AG10803 (cell line): Measurements from ENCODE around the gene SLC17A9.
"Not testable (repeated sequence)": the region's sequence is repeated elsewhere in the genome, so short reads cannot be mapped to it uniquely, and the experiment has no call there.

Source experiments
- DNase-seq: peaks from one replicate; pipeline ENCODE4 v3.0.0; 2010; ENCODE audit warnings: low read depth
- H3K4me3 ChIP-seq: 2 replicates; pipeline ENCODE4 v1.5.1; 2011; ENCODE audit warnings: mild to moderate bottlenecking, low read length, control low read depth
- TF ChIP-seq, protein P1 (sequence below): conservative IDR thresholded peaks from 2 replicates; pipeline ENCODE4 v1.5.1; 2011; ENCODE audit warnings: mild to moderate bottlenecking, low read length, control low read depth, inconsistent platforms

Gene SLC17A9

DNA sequence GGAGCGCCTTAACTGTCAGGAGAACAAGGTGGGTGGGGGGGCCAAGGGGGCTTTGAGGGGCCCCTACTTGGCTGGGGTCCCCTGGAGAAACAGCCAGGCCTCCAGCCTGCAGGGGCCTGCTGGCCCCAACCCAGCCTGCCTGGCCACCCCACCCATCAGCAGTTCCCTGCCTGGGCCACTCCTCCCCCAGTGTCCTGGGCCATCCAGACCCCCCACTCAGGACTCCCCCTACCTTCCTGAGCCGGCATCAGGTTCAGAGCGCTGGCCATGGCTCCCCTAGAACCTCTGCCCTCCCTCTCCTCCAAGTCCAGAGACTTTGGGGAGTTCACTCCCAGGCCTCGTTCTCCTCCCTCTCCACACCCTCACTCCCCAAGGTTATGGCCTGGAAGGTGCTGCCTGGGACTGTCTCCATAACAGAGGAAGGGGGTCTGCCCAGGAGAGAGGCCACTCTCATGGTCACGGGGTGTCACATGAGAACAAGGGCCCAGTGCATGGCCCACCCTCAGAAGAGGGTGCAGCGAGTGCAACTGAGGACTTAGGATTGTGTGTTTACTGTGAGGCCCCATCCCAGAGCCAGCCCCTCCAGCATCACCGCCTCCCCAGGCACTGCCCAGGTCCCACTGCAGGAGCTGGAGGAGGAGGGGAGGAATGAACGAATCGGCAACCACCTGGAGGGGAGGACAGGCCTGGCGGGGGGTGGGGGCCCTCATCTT is 6.0 kb downstream of the SLC17A9 start:
- TF ChIP-seq, protein P1, sequence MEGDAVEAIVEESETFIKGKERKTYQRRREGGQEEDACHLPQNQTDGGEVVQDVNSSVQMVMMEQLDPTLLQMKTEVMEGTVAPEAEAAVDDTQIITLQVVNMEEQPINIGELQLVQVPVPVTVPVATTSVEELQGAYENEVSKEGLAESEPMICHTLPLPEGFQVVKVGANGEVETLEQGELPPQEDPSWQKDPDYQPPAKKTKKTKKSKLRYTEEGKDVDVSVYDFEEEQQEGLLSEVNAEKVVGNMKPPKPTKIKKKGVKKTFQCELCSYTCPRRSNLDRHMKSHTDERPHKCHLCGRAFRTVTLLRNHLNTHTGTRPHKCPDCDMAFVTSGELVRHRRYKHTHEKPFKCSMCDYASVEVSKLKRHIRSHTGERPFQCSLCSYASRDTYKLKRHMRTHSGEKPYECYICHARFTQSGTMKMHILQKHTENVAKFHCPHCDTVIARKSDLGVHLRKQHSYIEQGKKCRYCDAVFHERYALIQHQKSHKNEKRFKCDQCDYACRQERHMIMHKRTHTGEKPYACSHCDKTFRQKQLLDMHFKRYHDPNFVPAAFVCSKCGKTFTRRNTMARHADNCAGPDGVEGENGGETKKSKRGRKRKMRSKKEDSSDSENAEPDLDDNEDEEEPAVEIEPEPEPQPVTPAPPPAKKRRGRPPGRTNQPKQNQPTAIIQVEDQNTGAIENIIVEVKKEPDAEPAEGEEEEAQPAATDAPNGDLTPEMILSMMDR: no peak
- H3K4me3 ChIP-seq: no peak overlapping the region
- DNase-seq: no peak

DNA sequence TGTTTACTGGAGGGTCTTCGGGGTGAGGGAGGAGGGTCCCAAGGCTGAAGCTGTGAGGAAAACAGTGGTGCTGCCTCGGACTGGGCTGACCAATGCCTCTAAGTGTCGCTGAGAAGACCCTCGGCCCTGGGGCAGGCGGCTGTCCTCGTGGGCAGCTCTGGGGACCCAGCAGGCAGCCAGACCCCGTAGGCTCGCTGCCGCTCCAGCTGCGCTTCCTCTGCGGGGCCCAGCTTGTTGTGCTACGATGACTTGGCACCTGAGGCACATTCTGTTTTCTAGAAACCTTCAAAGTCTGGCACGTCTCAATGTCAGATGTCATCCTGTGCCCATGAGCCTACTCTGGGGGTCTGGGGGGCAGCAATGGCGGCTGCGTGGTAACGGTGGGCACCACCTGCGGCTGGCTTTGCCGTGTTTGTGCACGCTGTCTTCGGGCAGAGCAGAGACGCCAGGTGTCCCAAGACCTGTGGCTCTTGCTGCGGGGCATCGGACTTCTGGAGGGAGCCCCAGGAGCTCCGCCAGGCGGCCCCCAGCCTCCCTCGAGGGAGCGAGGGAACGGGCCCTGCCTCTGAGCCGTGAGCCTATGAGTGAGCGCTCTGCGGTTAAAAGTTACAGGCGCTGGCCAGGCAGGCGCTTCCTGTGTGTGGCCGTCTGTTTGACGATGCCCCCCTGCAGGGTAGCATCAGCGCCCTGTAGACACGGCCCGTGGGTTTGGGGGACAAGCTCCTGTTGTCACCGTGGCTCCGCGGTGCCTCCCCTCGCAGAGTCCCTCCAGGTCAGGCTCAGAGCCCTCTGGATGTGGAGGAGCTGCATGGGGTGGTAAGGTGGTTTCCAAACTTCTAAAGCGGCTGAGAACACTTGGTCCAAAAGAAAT is 6.8 kb downstream of the SLC17A9 start:
- TF ChIP-seq, protein P1: no peak
- DNase-seq: no peak
- H3K4me3 ChIP-seq: no peak overlapping the region

DNA sequence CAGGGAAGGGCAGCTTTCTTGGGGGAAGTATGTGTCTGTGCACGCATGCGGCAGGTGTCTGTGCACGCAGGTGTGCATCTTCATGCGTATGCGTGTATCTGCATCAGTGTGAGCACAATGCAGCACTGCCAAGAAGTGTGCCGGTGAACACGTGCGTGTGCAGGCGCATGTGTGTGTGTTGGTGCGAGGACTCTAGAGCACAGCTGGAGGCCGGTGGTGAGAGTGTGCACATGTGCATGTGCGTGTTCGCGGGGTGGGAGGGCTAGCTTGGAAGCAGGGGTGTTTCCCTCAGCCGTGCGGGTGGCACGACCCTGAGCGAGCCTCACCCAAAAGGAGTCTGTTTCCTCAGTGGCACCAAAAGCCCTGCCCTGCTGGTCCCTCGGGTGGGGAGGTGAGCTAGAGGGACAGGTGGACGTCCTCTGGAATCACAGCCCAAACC is 7.5 kb downstream of the SLC17A9 start:
- TF ChIP-seq, protein P1: no peak
- DNase-seq: no peak
- H3K4me3 ChIP-seq: no peak overlapping the region

DNA sequence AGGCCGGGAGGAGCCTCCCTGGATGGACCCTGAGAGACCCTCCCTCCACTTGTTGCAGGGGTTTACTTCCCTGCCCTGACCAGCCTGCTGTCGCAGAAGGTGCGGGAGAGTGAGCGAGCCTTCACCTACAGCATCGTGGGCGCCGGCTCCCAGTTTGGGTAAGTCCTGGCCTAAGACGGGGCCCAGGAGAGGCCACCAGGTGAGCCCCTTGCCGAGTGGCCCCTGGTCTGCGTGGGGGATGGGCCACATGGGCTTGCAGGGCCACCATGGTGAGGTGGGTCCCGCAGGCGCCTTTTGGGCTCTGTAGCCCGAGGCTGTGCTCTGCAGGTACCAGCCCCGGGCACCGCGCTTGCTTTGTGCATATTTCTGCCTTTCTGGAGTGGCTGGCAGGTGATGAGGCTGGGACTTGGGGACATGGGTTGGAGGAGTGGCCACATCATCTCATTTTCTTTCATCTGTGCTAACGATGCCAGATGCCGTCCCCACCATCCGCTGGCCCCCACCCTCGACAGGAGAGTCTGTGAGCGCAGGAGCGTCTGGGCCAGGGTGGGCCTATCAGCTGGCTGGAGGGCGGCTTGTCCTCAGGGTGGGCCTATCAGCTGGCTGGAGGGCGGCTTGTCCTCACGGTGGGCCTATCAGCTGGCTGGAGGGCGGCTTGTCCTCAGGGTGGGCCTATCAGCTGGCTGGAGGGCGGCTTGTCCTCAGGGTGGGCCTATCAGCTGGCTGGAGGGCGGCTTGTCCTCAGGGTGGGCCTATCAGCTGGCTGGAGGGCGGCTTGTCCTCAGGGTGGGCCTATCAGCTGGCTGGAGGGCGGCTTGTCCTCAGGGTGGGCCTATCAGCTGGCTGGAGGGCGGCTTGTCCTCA is 8.2 kb downstream of the SLC17A9 start:
- not testable (repeated sequence) for H3K4me3 ChIP-seq, DNase-seq

DNA sequence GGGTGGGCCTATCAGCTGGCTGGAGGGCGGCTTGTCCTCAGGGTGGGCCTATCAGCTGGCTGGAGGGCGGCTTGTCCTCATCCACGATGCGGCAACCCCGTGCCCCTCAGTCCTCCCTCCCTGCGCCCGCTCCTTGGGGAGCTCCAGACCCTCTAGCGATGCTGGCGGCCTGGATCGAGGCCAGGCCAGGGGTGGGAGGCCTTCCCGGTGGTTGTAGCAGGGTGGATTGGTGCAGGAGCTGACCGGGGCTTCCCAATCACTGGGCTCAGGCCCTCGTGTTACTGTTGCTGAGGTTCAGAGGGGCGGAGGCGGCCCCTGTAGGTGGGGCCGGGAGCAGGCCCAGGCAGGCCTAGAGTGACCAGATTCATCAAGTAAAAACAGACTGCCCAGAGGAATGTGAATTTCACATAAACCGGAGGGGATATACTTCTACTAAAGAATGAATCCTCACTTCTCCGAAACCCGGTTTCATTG is 8.8 kb downstream of the SLC17A9 start:
- H3K4me3 ChIP-seq: no peak overlapping the region
- TF ChIP-seq, protein P1: no peak
- no peak for DNase-seq

DNA sequence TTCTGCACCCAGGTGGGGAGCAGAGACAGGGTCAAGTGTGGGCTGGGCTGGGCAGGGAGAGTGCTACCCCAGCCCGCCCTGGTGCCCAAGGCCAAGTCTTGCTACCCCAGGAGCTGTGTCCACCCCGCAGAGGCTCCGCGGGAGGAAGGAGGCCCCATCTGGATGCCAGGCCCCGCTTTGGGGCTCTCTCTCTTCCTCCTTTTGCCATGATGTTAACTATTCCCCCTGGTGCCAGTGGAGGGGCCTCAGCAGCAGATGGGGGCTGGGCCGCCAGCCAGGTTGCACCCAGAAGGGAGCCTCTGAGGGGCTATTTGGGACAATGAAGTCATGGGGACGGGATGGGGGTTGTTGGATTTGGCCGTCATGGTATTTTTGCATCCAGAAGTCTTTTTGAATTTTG is 9.3 kb downstream of the SLC17A9 start:
- no peak for DNase-seq
- no peak overlapping the region for H3K4me3 ChIP-seq
- TF ChIP-seq, protein P1: no peak
